HL-60 (cell line): ENCODE measurements around the gene SDK1.

ENCODE experiments used
- CTCF ChIP-seq: IDR thresholded peaks from one replicate; pipeline ENCODE4 v1.5.1; 2011; ENCODE audit warnings: low read length, control low read depth, inconsistent platforms; ENCODE audit not compliant: insufficient read depth
- POLR2AphosphoS5 ChIP-seq: IDR thresholded peaks from 2 replicates; pipeline ENCODE4 v1.6.1; 2012; ENCODE audit warnings: low read depth
- REST ChIP-seq: IDR thresholded peaks from 2 replicates; pipeline ENCODE4 v1.6.1; 2012; ENCODE audit warnings: low read depth; ENCODE audit not compliant: insufficient replicate concordance

- TF ChIP-seq CTCF (no peak), REST (no peak), POLR2AphosphoS5 (no peak)
Observed at GRCh38 chr7:4077980-4078379, 776.9 kb downstream of the SDK1 start.
